Measurements from ENCODE around the gene CAPNS1.

DNA sequence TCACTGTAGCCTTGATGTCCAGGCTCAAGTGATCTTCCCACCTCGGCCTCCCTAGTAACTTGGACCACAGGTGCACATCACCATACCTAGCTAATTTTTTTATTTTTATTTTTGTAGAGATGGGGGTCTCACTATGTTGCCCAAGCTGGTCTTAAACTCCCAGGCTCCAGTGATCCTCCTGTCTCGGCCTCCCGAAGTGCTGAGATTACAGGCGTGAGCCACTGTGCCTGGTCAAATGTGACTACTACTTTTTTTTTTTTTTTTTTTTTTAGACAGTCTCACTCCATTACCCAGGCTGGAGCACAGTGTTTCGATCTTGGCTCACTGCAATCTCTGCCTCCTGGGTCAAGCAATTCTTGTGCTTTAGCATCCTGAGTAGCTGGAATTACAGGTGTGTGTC is 33.0 kb downstream of the CAPNS1 start:
- TF ChIP-seq, protein P1, sequence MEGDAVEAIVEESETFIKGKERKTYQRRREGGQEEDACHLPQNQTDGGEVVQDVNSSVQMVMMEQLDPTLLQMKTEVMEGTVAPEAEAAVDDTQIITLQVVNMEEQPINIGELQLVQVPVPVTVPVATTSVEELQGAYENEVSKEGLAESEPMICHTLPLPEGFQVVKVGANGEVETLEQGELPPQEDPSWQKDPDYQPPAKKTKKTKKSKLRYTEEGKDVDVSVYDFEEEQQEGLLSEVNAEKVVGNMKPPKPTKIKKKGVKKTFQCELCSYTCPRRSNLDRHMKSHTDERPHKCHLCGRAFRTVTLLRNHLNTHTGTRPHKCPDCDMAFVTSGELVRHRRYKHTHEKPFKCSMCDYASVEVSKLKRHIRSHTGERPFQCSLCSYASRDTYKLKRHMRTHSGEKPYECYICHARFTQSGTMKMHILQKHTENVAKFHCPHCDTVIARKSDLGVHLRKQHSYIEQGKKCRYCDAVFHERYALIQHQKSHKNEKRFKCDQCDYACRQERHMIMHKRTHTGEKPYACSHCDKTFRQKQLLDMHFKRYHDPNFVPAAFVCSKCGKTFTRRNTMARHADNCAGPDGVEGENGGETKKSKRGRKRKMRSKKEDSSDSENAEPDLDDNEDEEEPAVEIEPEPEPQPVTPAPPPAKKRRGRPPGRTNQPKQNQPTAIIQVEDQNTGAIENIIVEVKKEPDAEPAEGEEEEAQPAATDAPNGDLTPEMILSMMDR (IDR thresholded peaks at IDR 0.05) = no peak
- TF ChIP-seq POLR2A (IDR thresholded peaks at IDR 0.05) = no peak

All from thyroid gland (tissue), 4 donors.